GM23248 (cell line): ENCODE data around the gene MROH8.

ENCODE experiments used
- EZH2 ChIP-seq: fragments of 200-600 bp; sonication (generic); IDR thresholded peaks from 2 replicates; pipeline ENCODE4 v1.6.1; 2018; ENCODE audit warnings: antibody characterized with exemption, mild to moderate bottlenecking; ENCODE audit not compliant: insufficient read depth, poor library complexity, severe bottlenecking
- EZH2phosphoT487 ChIP-seq: fragments of 200-600 bp; sonication (generic); IDR thresholded peaks from 2 replicates; pipeline ENCODE4 v1.6.1; 2018; ENCODE audit warnings: antibody characterized with exemption, moderate library complexity, mild to moderate bottlenecking, low read depth; ENCODE audit not compliant: insufficient read depth

- no peak for TF ChIP-seq EZH2
- no peak for TF ChIP-seq EZH2phosphoT487
These were observed 6.3 kb upstream of the MROH8 start for GRCh38 chr20:37185686-37186085.
